Stimulated activated CD8-positive, alpha-beta memory T cell treated with anti-CD3 and anti-CD28 coated beads, Interleukin-12 subunit alpha, Interleukin-12 subunit beta, amount 100 ng/mL, for 4 hours (primary cell): ENCODE data around the gene LTBP2.

Source experiments
- DNase-seq: peaks from one replicate; pipeline ENCODE4 v3.0.0-alpha.2; 2020; ENCODE audit warnings: low read depth

Gene LTBP2

GRCh38 chr14:74591394-74591793, 20.6 kb downstream of the LTBP2 start:
- no peak for DNase-seq

- no peak for DNase-seq
These were observed 22.7 kb downstream of the LTBP2 start for GRCh38 chr14:74589291-74589879.

GRCh38 chr14:74587363-74587707, 24.7 kb downstream of the LTBP2 start:
- DNase-seq, result no peak

GRCh38 chr14:74586681-74587362, 25.2 kb downstream of the LTBP2 start:
- DNase-seq, result no peak

GRCh38 chr14:74585406-74586335, 26.4 kb downstream of the LTBP2 start:
- DNase-seq, result no peak

GRCh38 chr14:74584951-74585350, 27.1 kb downstream of the LTBP2 start:
- DNase-seq, result no peak

- DNase-seq, result no peak
These were observed 28.2 kb downstream of the LTBP2 start for GRCh38 chr14:74583689-74584434.

GRCh38 chr14:74582910-74583581, 29.0 kb downstream of the LTBP2 start:
- no peak for DNase-seq

- no peak for DNase-seq
These were observed 31.8 kb downstream of the LTBP2 start for GRCh38 chr14:74580275-74580672.

- no peak for DNase-seq
These were observed 32.4 kb downstream of the LTBP2 start for GRCh38 chr14:74579447-74580274.

GRCh38 chr14:74578479-74578878, 33.6 kb downstream of the LTBP2 start:
- DNase-seq, result no peak

- no peak for DNase-seq
These were observed 34.1 kb downstream of the LTBP2 start for GRCh38 chr14:74577948-74578275.

GRCh38 chr14:74577247-74577947, 34.6 kb downstream of the LTBP2 start:
- no peak for DNase-seq

- DNase-seq, result no peak
These were observed 36.1 kb downstream of the LTBP2 start for GRCh38 chr14:74575936-74576335.

- no peak for DNase-seq
These were observed 36.5 kb downstream of the LTBP2 start for GRCh38 chr14:74575507-74575906.

GRCh38 chr14:74574706-74575105, 37.3 kb downstream of the LTBP2 start:
- DNase-seq, result no peak

- no peak for DNase-seq
These were observed 38.0 kb downstream of the LTBP2 start for GRCh38 chr14:74574090-74574433.

GRCh38 chr14:74573421-74574089, 38.5 kb downstream of the LTBP2 start:
- no peak for DNase-seq

- no peak for DNase-seq
These were observed 39.2 kb downstream of the LTBP2 start for GRCh38 chr14:74572726-74573301.
